Suprapubic skin (tissue), 4 donors: ENCODE measurements around the gene HNRNPA2B1. TPM values are rescaled to one million over a fixed set of nuclear protein-coding genes. Genes with fewer than 3 reads are reported as not detected.

Source experiments
- DNase-seq, 2 donors: peaks; one replicate each; pipeline ENCODE4 v3.0.0-alpha.2; 2019; ENCODE audit warnings: low spot score in 2 of 2
- H3K27ac ChIP-seq: fragments of 200-600 bp; sonication (generic); one replicate; pipeline ENCODE4 v1.5.1; 2019
- H3K27me3 ChIP-seq: fragments of 200-600 bp; sonication (generic); one replicate; pipeline ENCODE4 v1.5.1; 2019
- H3K36me3 ChIP-seq: fragments of 200-600 bp; sonication (generic); one replicate; pipeline ENCODE4 v1.5.1; 2019
- H3K4me1 ChIP-seq: fragments of 200-600 bp; sonication (generic); one replicate; pipeline ENCODE4 v1.5.1; 2019
- H3K4me3 ChIP-seq: fragments of 200-600 bp; sonication (generic); one replicate; pipeline ENCODE4 v1.5.1; 2019; ENCODE audit warnings: mild to moderate bottlenecking
- H3K9me3 ChIP-seq: fragments of 200-600 bp; sonication (generic); one replicate; pipeline ENCODE4 v1.5.1; 2019
- EP300 ChIP-seq: sonication (generic); formaldehyde crosslinking; IDR thresholded peaks from one replicate; pipeline ENCODE4 v1.6.1; 2017; ENCODE audit warnings: antibody characterized with exemption
- POLR2A ChIP-seq, 2 donors: fragments of 450-650 bp; IDR thresholded peaks; one replicate each; pipeline ENCODE4 v1.6.1; 2017; ENCODE audit warnings: antibody characterized with exemption in 2 of 2, mild to moderate bottlenecking in 2 of 2, moderate library complexity in 2 of 2
- POLR2AphosphoS5 ChIP-seq, 3 donors: sonication (generic); formaldehyde crosslinking; IDR thresholded peaks; one replicate each; pipeline ENCODE4 v1.6.1; 2017; ENCODE audit warnings: antibody characterized with exemption in 3 of 3
- WGBS: methylation state at CpG from one replicate; pipeline ENCODE4 v1.1.5; 2018; 5-methylcytosine and 5-hydroxymethylcytosine counted together
- total RNA-seq, 4 donors: library from RNA; depleted of rRNA; stranded (reverse); fragments of >200 nt; gene quantifications; one replicate each; pipeline ENCODE4 v1.1.0, GENCODE V29; 2016
- TF ChIP-seq, protein P1 (sequence below), 2 donors: fragments of 200-600 bp in 1 of 2; fragments of 450-650 bp in 1 of 2; sonication (generic) in 1 of 2; IDR thresholded peaks; one replicate each; pipeline ENCODE4 v1.5.1; 2016 to 2019; ENCODE audit warnings: antibody characterized with exemption in 2 of 2, mild to moderate bottlenecking in 1 of 2, moderate library complexity in 1 of 2

HNRNPA2B1 gene
- total RNA-seq, 4 donors from 2014 or later: 88.2 to 228 (median 137) TPM

DNA sequence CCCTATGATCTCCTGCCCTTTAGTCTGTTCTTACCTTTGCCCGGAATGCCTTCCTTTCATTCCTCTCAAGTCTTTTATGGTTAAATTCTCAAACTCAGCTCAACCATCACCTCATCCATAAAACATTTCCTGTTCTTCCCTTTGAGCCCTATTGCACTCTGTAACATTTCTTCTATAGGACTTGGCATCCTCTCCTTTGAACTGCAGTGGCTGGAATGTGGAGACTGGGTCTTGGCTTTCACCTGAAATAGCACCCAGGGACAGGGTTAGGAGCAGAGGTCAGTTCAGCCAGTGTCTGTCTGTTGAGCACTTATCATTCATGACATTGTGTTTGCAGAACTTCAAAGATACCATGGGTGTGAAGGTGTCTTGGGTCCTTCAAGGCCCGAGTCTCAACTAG lies 41.3 kb downstream of the HNRNPA2B1 start:
- peak in 1 of 2 donors; percentile 11 for DNase-seq
- Histone ChIP-seq H3K27me3 (no peaks in the 10 kb centered on the region), H3K4me3 (no peak overlapping the region), H3K27ac (no peak overlapping the region), H3K9me3 (no peaks in the 10 kb centered on the region), H3K4me1 (peaks cover 21% of the 10 kb centered on the region), H3K36me3 (no peaks in the 10 kb centered on the region)
- WGBS: 75% methylated on average over 2 of the region's 2 CpGs
- no peak for TF ChIP-seq POLR2A (IDR thresholded peaks at IDR 0.05)

DNA sequence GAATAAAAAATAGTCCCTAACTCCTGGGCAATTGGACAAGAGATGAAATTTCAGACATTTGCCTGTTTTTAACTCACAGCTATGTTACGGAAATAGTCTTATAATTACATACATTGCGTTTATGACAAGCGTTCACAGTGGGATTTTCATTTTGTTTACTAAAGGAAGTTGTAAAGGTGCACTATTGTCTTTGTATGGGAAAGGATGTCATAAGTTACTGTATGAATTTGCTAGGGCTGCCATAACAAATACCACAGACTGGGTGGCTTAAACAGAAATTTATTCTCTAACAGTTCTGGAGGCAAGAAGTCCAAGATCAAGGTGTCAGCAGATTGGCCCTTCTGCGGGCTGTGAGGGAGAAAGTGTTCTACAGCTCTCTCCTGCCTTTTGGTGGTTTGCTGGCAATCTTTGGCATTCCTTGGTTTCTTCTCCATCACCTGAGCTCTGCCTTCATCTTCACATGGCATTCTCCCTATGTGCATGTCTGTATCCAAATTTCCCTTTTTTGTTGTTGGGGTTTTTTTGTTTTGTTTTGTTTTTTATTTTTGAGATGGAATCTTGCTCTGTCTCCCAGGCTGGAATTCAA lies 42.9 kb downstream of the HNRNPA2B1 start:
- no peak overlapping the region for H3K27ac ChIP-seq
- peaks cover 37% of the 10 kb centered on the region for H3K4me1 ChIP-seq
- TF ChIP-seq, protein P1, sequence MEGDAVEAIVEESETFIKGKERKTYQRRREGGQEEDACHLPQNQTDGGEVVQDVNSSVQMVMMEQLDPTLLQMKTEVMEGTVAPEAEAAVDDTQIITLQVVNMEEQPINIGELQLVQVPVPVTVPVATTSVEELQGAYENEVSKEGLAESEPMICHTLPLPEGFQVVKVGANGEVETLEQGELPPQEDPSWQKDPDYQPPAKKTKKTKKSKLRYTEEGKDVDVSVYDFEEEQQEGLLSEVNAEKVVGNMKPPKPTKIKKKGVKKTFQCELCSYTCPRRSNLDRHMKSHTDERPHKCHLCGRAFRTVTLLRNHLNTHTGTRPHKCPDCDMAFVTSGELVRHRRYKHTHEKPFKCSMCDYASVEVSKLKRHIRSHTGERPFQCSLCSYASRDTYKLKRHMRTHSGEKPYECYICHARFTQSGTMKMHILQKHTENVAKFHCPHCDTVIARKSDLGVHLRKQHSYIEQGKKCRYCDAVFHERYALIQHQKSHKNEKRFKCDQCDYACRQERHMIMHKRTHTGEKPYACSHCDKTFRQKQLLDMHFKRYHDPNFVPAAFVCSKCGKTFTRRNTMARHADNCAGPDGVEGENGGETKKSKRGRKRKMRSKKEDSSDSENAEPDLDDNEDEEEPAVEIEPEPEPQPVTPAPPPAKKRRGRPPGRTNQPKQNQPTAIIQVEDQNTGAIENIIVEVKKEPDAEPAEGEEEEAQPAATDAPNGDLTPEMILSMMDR (IDR thresholded peaks at IDR 0.05): no peak
- TF ChIP-seq EP300 (no peak), POLR2AphosphoS5 (IDR thresholded peaks at IDR 0.05) (no peak), POLR2A (IDR thresholded peaks at IDR 0.05) (no peak)
- no peaks in the 10 kb centered on the region for H3K36me3 ChIP-seq
- no peaks in the 10 kb centered on the region for H3K9me3 ChIP-seq
- 81% methylated on average over 4 of the region's 4 CpGs for WGBS
- peaks cover 7% of the 10 kb centered on the region for H3K27me3 ChIP-seq
- H3K4me3 ChIP-seq: no peak overlapping the region
- no peak for DNase-seq

DNA sequence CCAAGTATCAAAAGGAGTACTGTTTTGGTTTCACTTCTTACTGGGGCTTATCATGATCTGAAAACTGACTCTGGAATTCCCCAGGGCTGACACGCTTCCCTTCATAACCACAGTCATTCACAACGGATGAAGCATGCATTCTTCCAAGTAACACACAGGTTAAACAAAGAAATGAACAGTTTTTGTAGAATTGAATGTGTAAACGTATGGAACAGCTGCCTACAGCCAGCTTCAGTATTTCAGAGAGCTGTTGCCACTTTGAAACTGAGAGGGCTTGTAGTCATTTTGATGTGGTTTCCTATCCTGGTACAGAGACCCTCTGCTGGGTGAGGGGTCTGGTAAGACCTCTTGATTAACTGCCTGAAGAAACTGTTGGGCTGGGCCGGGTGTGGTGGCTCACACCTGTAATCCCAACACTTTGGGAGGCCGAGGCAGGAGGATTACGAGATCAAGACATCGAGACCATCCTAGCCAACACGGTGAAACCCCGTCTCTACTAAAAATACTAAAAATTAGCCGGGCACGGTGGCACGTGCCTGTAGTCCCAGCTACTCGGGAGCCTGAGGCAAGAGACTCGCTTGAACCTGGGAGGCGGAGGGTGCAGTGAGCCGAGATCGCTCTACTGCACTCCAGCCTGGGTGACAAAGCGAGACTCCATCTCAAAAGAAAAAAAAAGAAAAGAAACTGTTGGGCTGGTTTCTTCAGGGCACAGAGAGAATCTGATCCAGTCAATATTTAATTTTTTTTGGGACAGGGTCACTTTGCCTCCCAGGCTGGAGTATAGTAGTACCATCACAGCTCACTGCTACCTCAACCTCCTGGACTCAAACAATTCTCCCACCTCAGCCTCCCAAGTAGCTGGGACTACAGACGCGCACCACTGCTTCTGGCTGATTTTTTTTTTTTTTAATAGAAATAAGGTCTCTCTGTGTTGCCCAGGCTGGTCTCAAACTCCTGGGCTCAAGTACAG lies 43.8 kb downstream of the HNRNPA2B1 start:
- no peak for DNase-seq
- WGBS: 44% methylated on average over 20 of the region's 20 CpGs
- peak overlapping the region; percentile 8 for H3K4me3 ChIP-seq

DNA sequence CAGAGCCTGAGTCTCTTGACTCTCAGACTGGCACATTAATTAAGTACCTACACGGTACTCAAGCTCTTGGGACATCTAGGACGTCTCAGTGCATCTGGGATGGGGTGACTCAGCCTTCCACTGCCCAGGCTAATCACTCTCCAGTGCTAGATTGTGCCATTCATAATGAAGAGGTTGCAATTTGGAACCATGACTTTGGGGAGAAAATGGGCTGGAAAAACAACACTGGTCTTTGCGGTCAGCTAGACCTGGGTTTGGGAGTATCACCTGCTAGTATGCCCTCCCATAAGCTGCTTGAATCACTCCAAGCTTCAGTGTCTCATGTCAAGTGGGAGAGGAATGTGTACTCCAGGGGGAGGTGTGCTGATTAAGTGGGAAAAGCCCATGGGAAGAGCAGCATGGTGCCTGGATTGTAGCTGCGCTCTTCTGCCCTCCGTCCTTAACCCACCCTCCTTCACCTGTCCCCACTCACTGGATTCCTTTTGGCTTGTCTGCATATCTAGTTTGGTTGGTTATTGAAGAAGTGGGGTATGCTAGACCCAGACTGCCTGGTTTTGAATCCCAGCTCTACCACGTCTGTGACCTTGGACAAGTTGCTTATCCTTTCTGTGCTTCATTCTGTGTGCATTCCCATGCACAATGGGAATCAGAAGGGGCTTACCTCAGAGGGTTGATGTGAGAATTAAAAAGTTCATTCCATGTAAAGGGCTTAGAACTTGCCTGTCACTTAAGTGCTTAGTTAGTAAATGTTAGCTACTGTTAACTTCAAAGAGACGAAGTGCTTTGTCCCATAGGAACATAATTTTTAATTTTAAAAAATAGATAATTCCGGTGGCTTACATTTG lies 44.8 kb downstream of the HNRNPA2B1 start:
- Histone ChIP-seq H3K4me1 (peaks cover 50% of the 10 kb centered on the region), H3K9me3 (no peaks in the 10 kb centered on the region), H3K4me3 (peak overlapping the region; percentile 8), H3K27ac (no peak overlapping the region), H3K27me3 (peaks cover 18% of the 10 kb centered on the region), H3K36me3 (no peaks in the 10 kb centered on the region)
- TF ChIP-seq POLR2A (IDR thresholded peaks at IDR 0.05) (no peak), EP300 (no peak), POLR2AphosphoS5 (IDR thresholded peaks at IDR 0.05) (no peak)
- TF ChIP-seq, protein P1 (IDR thresholded peaks at IDR 0.05): no peak
- WGBS: 43% methylated on average over 8 of the region's 8 CpGs
- DNase-seq: peak in 1 of 2 donors; percentile 11

More for the DNA sequence above, 43.8 kb downstream of the HNRNPA2B1 start:
- H3K27me3 ChIP-seq: peaks cover 15% of the 10 kb centered on the region
- H3K27ac ChIP-seq: no peak overlapping the region
- H3K4me1 ChIP-seq: peaks cover 45% of the 10 kb centered on the region
- TF ChIP-seq, protein P1 (IDR thresholded peaks at IDR 0.05): no peak
- no peak for TF ChIP-seq EP300
- TF ChIP-seq POLR2AphosphoS5 (IDR thresholded peaks at IDR 0.05): no peak
- TF ChIP-seq POLR2A (IDR thresholded peaks at IDR 0.05): no peak
- H3K36me3 ChIP-seq: no peaks in the 10 kb centered on the region
- H3K9me3 ChIP-seq: no peaks in the 10 kb centered on the region
